Activated CD4-positive, alpha-beta T cell treated with anti-CD3 and anti-CD28 coated beads for 24 hours (primary cell): ENCODE measurements around the gene TPPP.
"Not testable (repeated sequence)": the region's sequence is repeated elsewhere in the genome, so short reads cannot be mapped to it uniquely, and the experiment has no call there.

ENCODE experiments used
- DNase-seq, 2 donors: peaks; one replicate each; pipeline ENCODE4 v3.0.0-alpha.2; 2020; ENCODE audit warnings: low read depth in 2 of 2

TPPP gene

GRCh38 chr5:694042-694431, 885 bp upstream of the TPPP start:
- DNase-seq, result not testable (repeated sequence)

- DNase-seq, result not testable (repeated sequence)
Measured at GRCh38 chr5:692529-693041, 567 bp downstream of the TPPP start.

- DNase-seq, result no peak
Measured at GRCh38 chr5:691817-692528, 1.2 kb downstream of the TPPP start.

GRCh38 chr5:691049-691448, 2.1 kb downstream of the TPPP start:
- DNase-seq, result not testable (repeated sequence)

- DNase-seq, result not testable (repeated sequence)
Measured at GRCh38 chr5:690293-690692, 2.9 kb downstream of the TPPP start.

- not testable (repeated sequence) for DNase-seq
Measured at GRCh38 chr5:688348-689010, 4.7 kb downstream of the TPPP start.

- not testable (repeated sequence) for DNase-seq
Measured at GRCh38 chr5:686936-687335, 6.2 kb downstream of the TPPP start.

- not testable (repeated sequence) for DNase-seq
Measured at GRCh38 chr5:686172-686523, 7.0 kb downstream of the TPPP start.

- no peak for DNase-seq
Measured at GRCh38 chr5:685262-686171, 7.6 kb downstream of the TPPP start.

- DNase-seq, result no peak
Measured at GRCh38 chr5:684751-685216, 8.4 kb downstream of the TPPP start.

- no peak for DNase-seq
Measured at GRCh38 chr5:683551-684481, 9.3 kb downstream of the TPPP start.

GRCh38 chr5:682651-683358, 10.3 kb downstream of the TPPP start:
- DNase-seq, result not testable (repeated sequence)

GRCh38 chr5:682216-682615, 10.9 kb downstream of the TPPP start:
- not testable (repeated sequence) for DNase-seq

- not testable (repeated sequence) for DNase-seq
Measured at GRCh38 chr5:681317-682191, 11.6 kb downstream of the TPPP start.

- DNase-seq, result not testable (repeated sequence)
Measured at GRCh38 chr5:680836-681235, 12.3 kb downstream of the TPPP start.

GRCh38 chr5:680118-680795, 12.9 kb downstream of the TPPP start:
- DNase-seq, result not testable (repeated sequence)

GRCh38 chr5:679166-679895, 13.8 kb downstream of the TPPP start:
- DNase-seq, result not testable (repeated sequence)

GRCh38 chr5:678521-678920, 14.6 kb downstream of the TPPP start:
- not testable (repeated sequence) for DNase-seq
